ELF-1 (cell line): ENCODE data around the gene TNKS2.

Experiments used
- DNase-seq: peaks from one replicate; pipeline ENCODE4 v3.0.0-alpha.2; 2016; ENCODE audit warnings: low read depth, low spot score

Gene TNKS2

DNA sequence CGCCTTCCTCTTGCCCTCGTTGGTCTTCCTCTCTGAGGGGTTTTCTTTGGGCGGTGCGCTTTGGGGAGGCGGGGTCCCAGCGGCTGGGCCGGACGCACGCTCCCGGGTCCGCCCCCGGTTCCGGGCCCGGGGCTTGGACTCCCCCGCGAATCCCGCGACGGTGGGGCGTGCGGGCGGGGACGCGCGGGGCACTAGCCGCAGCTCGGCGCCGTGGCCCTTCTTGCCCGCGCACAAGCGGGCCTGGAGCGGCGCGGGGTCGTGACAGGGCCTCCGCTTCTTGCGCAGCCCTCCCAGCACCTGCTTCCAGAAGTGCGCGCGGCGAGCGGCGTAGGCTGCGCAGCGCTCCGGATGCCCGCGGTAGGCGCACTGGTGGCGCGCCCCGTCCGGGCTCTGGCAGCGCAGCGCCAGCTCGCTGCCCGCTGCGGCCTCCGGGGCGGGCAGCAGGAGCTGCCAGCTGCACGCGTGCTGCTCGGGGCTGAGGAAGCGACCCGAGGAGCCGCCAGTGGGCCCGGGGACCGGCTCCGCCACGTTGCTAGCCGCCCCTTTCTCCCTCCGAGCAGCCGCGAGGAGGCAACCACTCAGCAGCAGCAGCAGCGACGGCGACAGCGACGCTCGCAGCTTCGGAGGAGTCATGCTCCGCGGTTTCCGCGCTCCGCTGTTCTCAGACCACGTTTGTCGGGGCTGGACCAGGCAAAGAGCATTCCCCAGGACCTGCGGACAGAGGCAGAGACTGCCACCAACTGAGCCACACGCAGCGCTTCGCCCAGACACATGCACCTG, 110.3 kb downstream of the TNKS2 start:
- peak; percentile 93 for DNase-seq

DNA sequence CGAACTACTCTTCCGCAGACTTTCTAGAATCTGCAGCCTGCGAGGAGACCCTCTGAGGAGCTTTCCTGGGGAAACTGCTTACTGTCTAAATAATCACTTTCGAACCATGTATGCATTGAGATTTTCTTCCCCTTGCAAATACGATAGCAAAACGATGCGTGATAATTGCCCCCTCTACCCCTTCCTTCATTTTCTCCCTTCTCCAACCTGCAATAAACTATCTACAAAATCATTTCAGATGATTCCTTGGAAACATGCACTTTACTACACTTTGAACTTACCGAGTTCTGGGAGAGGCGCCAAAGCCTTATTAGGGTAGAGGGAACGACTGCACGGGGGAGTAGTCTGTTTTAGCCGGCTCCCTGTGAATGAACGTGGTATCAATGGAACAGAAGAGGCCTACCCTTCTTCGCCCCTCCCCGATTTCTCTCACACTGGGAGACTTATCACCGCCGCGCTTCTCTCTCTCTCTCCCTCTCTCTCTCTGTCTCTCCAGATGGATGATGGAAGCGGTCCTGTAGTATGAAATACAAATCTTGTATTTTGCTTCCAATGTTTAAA, 111.0 kb downstream of the TNKS2 start, which contains the start of gene FGFBP3:
TSS of gene FGFBP3 (minus strand) at position 370 of the 561 bp plus-strand sequence. CDS start 517 bp downstream, outside the sequence.
- DNase-seq: peak; percentile 59

DNA sequence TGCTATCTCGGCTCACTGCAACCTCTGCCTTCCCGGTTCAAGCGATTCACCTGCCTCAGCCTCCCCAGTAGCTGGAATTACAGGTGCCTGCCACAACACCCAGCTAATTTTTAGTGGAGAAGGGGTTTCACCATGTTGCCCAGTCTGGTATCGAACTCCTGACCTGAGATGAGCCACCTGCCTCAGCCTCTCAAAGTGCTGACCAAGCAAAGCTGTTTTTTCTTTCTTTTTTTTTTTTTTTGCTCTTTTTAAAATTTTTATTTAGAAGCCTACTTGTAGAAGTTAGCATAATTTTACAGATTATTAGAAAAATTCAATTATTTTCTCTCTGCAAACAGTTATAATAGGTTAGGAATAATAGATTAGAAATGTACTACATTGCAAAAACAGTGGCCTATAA, 112.2 kb downstream of the TNKS2 start:
- DNase-seq: no peak
